CD4-positive, alpha-beta T cell treated with Interleukin-2 at 100 ng/mL for 4 hours (primary cell): Measurements from ENCODE around the gene GTF2I.
"Not testable (repeated sequence)": the region's sequence is repeated elsewhere in the genome, so short reads cannot be mapped to it uniquely, and the experiment has no call there.

ENCODE experiments used
- DNase-seq: peaks from one replicate; pipeline ENCODE4 v3.0.0-alpha.2; 2020; ENCODE audit warnings: low spot score

The GTF2I gene

DNA sequence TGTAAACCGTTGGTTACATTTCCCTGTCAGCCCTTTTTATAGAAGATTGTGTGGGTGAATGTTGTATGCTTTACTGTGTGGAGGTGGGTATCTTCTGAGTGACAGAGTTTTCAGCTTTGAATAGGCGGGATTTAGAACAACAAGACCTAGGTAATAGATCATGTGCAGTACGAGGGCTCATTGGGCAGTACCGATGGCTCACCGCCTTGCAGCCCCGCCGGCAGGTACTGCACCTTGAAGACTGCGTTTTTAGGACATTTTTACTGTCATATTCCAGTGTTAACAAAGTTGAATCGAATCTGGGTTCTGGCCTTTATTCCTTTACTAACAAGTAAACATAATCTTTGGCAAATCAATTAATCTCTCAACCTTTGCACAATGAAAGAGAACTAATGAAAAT lies 60.4 kb downstream of the GTF2I start:
- DNase-seq: no peak

DNA sequence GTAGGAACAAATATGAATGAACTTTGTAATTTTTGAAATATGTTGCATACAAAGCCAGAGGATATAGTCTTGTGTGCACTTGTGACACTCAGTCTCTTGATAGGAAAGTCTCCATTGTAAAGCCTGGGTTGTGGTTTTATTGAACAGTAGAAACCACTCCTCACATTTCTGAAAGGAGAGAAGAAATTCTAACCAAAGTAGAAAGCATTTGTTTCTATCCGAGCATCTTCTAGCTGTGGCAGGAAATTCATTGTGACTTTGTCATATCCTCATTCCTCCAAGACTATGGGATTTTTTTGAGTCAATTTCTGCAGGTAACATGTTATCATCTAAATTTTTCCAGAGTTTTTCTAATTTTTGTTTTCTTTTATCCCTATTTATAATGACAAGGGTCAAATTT lies 60.8 kb downstream of the GTF2I start:
- DNase-seq: no peak

DNA sequence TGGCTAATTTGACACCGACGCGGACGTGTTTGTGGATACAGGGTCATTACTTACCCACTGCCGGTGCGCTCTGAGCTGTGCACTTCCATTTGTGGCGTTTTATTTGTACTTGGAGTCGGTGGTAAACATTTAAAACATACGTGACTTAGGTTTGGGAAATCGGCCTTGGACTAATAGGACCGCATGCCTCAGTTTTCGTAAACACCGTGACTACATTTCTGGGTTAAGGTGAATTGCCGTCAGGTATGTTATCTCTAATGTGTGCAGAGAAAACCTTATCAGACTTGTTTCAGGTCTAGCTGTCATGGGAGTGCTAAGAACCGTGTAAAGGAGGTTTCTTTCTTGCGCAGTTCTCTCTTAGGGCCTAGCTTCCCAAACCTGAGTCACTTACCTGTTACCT lies 64.6 kb downstream of the GTF2I start:
- no peak for DNase-seq

DNA sequence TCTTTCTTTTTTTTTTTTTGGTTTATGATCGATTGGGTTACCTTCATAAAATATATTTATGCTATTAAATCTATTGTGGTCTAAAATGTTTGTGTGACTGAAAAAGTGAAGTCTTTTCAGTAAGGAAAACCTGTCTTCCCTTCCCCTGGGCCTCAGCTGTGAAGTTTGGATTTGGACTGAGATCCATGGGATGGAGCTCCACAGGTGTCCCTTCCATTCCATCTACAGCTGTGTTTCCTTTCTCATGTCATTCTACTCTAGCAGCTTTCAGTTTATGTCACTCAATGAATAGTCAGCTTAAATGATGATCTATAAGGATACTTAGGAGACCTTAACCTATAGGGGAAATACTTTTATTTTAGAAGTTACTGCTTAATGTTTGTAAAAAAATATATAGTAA lies 68.3 kb downstream of the GTF2I start:
- no peak for DNase-seq

DNA sequence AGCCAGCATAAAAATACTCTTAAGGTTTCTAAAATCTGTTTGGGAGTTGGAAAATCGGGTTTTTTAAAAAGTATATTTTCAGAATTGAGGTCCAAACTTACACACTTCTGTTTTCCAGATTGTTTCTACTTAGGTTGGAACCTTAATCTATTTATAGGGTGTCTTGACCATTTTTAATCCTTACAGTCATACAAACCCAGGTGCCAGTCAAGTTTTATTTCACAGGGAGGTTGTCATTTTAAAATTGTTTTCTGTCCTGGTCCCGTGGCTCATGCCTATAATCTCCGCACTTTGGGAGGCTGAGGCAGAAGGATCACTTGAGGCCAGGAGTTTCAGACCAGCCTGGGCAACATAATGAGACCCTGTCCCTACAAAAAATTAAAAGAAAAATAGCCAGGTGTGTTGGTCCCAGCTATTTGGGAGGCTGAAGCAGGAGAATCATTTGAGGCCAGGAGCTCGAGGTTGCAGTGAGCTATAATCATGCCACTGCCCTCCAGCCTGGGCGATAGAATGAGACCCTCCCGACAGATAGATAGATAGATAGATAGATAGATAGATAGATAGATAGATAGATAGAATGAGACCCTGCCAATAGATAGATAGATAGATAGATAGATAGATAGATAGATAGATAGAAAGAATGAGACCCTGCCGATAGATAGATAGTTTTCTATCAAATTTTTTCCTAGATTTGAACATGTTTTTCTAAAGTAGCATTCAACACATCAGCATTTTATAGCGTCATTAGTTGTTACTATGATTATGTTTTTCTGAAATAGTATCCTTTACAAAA lies 69.0 kb downstream of the GTF2I start:
- no peak for DNase-seq

DNA sequence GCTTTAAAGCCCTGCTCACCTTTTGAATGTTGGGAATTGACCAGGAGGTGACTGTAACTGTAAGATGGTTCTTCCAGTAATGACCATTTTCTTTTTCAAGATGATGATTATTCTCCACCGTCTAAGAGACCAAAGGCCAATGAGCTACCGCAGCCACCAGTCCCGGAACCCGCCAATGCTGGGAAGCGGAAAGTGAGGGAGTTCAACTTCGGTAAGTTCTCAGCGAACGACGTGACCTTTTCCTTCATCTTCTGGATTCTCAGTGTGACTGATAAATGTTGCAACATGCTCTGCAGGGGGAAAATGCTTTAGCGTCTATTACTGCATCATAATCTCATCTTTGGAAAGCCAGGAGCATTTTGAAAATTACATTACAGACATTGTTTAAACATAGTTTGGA lies 71.2 kb downstream of the GTF2I start:
- not testable (repeated sequence) for DNase-seq

DNA sequence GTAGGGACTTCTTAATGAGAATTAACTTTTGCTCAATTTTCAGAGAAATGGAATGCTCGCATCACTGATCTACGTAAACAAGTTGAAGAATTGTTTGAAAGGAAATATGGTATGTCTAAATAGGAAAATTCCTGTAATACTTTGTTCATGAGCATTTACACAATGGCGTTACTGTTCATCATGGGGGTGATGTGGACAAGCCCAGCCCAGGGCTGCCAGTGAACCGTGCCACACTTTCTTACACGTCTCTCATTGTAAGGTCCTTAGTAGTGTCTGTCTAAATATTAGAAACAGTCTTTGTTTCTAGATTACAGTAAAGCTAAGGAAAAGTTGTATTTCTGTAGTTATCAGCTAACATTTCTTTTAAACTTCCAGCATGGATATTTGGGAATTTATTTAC lies 72.7 kb downstream of the GTF2I start:
- DNase-seq: not testable (repeated sequence)

DNA sequence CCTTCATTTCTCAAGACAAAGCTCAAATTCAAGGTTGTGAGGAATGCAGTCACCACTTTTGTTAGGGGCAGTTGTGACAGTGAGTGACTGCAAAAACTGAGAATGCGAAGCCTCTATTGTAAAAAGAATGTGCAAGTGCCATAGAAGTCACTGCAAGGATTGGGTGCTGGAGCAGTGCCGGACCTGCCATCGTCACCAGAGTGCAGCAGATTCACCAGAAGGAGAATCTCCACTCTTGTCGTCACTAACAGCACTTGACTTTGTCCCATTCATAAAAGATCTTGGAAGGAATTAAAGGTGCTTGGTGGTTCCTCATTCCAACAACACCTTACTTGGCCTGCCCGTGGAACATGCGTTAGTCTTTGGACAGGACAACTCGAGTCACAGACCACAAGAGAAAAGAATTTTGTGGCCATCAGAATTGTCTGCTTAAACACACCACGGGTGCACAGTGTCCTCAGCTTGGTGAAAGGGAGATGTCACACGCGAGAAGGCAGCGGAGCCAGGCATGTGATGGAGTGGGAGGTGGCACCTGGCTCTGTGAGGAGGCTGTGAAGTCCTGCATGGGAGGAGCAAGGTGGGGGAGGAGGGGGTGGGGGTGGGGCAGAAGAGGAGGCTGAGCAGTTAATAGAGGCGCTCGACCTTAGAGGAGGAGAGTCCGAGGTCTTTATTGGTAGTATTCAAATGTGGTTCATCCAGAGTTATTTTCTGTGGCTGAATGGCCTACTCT lies 82.6 kb downstream of the GTF2I start:
- not testable (repeated sequence) for DNase-seq

DNA sequence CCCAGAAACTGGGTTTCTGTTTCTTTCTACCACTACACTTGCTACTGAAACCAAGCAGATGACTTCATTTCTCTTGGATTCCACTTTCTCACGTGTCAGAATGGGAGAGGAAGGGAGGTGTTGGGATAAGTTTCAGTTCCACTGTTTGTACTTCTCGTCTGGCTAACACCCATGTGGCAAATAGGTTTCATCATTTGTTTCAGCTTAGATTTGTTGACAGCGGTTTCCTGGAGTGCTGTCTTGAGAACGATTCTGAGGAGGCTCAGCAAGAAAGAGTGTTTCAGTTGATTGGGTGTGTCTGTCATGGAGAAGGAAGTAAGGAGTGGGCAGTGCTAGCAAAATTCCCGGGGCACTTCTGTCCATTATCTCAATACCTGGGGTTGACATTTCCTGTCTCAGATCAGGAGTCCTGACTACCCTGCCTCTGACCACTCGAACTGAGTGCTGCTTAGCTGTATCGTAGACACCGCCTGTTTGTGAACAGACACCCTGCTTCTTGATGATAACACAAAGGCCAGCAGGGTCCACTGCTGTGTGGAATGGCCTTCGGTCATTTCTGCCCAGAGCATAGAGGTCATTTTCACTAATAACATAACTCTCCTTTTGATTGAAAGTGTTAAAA lies 86.5 kb downstream of the GTF2I start:
- DNase-seq: not testable (repeated sequence)

DNA sequence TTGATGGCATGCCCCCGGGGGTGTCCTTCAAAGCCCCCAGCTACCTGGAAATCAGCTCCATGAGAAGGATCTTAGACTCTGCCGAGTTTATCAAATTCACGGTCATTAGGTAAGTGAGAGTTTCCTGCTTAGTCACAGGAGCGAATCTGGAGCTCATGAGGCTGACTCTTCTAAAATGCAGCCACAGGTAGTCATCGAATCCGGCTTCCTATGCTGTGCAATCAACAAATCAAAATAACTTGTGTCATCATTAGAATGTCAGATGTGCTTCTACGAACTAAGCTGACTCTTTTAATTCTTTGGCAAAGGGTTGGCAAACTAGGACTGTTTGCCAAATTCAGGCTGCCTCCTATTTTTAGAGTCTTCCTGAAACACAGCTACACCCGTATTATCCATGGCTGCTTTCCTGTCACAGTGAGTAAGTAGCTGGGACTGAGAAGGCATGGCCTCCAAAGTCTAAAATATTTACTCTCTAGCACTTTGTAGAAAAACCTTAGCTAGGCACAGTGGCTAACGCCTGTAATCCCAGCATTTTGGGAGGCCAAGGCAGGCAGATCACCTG lies 96.5 kb downstream of the GTF2I start:
- not testable (repeated sequence) for DNase-seq

DNA sequence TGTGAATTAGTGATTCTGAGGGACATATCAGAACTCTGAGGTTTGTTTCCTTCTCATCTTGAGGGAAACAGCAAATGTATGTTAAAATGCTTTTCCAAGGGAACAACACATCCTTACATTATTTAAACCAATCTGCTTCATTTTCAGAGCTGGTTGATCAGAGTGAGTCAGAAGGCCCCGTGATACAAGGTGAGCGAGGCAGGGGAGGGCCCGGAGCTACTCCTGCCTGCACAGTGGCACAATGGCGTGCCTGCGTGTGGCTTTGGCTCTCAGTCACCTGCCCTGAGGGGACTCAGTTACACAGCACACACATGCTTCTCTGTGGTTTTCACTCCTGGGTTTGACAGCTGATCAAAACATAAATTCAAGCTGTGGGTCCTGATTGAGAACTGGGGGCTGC lies 99.2 kb downstream of the GTF2I start:
- not testable (repeated sequence) for DNase-seq

DNA sequence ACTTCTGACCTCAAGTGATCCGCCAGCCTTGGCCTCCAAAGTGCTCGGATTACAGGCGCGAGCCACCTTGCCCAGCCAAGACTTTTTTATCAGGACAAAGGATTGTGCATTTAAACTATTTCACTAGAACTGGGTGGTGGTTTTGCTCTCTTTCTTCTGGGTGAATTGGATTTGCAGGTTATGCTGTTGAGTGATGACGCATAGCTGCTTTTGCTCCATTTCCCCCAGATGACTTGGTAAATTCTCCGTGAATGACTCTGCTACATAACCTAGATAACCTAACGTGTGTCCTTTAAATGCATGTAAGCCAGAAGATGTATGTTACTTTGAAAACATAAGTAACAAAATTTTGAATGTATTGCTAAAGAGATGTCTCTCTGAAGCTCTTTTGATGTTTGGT lies 100.8 kb downstream of the GTF2I start:
- not testable (repeated sequence) for DNase-seq

DNA sequence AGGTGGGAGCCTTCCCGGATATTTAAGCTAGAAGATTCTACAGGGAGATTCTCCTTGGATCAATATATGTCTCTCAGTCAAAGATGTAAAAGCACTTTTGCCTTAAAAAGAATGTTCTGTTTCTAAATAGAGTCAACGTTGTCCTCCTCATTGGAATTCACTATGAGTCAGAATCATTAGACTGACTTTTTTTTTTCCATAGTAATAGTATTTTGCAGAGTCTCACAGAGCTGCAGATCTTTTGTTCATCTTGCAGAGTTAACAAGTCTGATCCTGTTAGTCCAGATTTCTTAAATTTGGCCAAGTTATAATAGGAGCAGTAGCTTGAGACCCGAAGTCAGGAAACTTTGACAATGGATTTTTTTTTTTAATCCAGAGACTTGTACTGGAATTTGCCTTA lies 101.5 kb downstream of the GTF2I start:
- not testable (repeated sequence) for DNase-seq

DNA sequence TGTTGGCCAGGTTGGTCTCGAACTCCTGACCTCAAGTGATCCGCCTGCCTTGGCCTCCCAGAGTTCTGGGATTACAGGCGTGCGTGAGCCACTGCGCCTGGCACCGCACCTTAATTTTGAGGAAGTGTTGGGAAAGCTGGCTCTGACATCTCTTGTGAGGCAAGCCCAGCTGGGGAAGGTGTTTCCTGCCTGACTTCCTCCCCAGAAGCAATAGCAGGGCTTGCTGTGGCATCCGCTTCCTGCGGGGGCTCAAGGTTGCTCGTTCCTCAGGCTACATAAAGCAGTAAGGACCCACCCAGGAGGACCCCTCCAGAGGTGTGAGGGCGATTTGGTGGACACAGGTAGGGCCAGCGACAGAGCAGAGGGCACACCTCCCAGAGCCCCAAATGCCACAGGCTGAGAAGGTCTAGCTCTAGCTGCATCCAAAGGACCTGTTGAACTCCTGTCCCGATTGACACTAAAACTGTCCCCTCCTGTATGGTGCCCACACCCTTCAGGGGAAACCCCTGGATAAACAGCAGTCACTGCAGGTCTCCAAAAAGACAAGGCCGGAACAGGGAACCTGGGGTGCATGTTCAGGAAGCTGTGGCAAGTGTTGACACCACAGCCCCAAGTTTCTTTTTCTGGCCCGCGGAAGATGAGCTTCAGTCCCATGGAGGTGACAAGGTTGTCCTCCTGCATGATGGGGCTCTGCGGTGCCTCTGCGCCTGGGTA lies 107.8 kb downstream of the GTF2I start:
- not testable (repeated sequence) for DNase-seq

DNA sequence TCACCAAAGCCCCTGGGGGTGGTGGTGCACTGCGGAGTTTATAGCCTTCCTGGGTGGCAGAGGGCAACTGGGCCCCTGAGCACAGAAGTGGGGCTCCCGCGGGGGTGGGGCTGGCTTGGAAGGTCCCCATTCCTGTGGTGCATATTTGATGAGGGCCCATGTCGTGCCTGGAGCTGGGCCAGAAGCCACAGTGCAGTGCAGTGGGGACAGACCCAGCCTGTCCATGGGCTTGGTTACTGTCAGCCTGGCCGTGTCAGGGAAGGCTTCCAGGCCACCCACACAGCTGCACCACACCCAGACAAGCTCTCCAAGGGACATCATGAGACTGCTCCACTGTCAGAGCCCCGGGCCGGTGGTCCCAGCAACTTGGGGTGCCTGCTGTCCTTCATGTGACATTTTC lies 109.0 kb downstream of the GTF2I start:
- DNase-seq: not testable (repeated sequence)

DNA sequence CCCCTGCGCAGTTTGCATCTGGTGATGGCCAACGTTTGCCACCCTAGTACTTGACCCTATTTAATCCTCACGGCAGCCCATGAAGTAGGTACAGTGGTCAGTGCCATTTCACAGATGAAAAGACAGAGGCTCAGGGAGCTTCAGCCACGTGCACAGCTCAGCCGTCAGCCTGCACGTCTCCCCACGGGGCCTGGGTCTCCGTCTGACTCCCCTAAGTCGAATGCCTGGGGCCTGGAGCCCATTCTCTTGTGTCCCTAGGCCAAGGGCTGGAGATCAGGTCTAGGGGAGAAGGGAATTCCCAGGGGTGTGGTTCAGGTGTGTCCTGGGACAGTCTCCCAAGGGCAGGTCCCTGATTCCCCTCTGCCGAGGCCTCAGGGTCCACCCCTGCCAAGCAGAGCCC lies 109.5 kb downstream of the GTF2I start:
- DNase-seq: not testable (repeated sequence)

DNA sequence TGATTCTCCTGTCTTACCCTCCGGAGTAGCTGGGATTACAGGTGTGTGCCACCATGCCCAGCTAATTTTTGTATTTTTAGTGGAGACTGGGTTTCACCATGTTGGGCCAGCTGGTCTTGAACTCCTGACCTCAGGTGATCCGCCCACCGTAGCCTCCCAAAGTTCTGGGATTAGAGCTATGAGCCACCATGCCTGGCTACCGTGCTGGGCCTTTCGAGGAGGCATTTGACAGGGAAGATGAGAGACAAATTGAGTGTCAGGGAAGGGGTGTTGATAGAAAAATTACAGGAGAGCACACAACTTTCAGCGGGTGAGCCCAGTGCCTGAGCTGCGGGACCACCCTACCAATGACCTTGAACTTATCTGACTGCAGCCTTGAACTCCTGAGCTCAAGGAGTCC lies 112.5 kb downstream of the GTF2I start:
- not testable (repeated sequence) for DNase-seq

DNA sequence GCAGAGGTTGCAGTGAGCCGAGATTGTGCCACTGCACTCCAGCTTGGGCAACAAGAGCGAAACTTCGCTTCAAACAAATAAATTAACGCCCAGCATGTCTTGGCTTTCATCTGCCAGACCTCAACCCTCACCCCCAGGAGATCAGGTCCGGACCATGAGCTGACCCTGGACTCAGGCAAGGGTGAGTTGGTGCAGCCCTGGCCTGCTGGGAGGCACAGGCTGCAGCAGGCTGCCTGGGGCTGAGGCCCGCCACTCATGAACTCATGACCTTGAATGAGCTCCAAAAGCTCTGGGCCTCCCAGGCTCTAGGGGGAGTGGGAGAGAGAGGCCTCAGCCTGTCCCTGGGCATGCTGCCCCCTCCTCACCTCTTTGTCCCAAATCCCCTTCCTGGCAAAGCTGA lies 114.6 kb downstream of the GTF2I start:
- not testable (repeated sequence) for DNase-seq

DNA sequence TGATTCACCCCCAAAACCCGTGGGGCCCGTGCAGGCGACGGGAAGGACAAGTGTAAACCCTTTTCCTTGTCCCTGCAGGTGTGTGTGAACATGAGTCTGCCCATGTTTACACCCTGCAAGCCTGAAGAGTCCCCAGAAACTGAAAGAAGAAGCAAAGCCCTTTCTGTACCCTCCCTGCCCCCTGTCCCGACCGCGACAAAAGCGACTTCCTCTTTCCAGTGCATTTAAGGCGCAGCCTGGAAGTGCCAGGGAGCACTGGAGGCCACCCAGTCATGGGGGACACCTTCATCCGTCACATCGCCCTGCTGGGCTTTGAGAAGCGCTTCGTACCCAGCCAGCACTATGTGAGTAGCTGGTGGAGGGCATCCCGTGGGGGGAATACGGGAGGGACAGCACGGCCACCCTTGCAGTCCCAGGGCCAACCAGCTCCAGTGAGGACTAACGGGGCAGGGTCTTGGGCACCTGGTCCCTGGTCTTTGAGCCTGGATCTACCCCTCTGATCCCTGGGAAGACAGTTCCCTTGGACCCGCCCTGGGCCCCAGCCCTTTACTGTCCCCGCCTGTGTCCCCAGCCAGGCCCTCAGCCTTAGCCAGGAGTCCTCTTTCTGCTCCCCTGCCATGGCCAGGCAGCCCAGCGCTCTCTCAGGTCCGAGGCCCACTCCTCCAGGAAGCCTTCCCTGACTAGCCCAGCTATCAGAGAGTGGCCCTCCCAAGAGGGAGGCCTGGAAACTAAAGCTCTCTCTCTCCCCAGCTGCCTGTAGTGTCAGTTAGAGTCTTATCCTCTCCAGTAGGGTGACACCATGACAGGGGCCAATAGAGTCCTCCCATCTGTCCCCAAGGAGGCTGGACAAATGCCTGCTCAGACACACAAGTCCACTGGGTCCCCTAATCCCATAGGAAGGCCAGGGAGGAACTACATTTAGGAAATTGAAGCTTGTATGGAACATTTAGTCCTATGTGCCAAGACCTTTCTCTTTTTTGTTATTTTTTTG lies 116.5 kb downstream of the GTF2I start, which contains the start of gene NCF1:
NCF1 (plus strand) TSS at position 252 of the 991 bp plus-strand sequence; CDS start at position 273, 21 bp downstream.
- DNase-seq: not testable (repeated sequence)

DNA sequence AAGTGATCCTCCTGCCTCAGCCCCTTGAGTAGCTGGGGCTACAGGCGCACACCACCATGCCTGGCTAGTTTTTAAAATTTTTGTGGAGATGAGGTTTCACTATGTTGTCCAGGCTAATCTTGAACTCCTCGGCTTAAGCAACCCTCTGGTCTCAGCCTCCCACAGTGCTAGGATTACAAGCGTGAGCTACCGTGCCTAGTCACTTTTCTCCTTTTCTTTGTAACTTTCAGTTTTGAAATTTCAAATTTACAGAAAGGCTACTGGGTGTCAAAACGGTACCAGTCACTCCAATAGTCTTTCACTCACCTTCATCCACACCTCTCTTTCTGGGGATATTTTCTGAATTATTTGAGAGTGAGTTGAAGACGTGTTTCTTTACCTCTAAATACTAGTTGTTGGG lies 117.6 kb downstream of the GTF2I start:
- DNase-seq: not testable (repeated sequence)

DNA sequence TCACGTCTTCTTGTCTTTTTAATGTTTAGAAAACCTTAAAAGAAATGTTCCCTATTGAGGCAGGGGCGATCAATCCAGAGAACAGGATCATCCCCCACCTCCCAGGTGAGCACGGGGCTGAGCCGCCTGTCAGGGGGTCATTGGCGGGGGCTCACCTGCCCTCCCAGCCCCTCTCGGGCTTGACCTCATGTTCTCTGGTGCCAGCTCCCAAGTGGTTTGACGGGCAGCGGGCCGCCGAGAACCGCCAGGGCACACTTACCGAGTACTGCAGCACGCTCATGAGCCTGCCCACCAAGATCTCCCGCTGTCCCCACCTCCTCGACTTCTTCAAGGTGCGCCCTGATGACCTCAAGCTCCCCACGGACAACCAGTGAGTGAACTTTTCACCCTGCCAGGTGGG lies 121.5 kb downstream of the GTF2I start:
- DNase-seq: not testable (repeated sequence)
